ENCODE results near the gene PRSS33.

GRCh38 chr16:2740476-2740875 lies 46.9 kb downstream of the PRSS33 start:
- TF ChIP-seq, protein P1, sequence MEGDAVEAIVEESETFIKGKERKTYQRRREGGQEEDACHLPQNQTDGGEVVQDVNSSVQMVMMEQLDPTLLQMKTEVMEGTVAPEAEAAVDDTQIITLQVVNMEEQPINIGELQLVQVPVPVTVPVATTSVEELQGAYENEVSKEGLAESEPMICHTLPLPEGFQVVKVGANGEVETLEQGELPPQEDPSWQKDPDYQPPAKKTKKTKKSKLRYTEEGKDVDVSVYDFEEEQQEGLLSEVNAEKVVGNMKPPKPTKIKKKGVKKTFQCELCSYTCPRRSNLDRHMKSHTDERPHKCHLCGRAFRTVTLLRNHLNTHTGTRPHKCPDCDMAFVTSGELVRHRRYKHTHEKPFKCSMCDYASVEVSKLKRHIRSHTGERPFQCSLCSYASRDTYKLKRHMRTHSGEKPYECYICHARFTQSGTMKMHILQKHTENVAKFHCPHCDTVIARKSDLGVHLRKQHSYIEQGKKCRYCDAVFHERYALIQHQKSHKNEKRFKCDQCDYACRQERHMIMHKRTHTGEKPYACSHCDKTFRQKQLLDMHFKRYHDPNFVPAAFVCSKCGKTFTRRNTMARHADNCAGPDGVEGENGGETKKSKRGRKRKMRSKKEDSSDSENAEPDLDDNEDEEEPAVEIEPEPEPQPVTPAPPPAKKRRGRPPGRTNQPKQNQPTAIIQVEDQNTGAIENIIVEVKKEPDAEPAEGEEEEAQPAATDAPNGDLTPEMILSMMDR (IDR thresholded peaks at IDR 0.05), result no peak
- TF ChIP-seq POLR2A (IDR thresholded peaks at IDR 0.05; ENCODE audit: low read length) (no peak), SMC3 (IDR thresholded peaks at IDR 0.05) (no peak), RFX5 (IDR thresholded peaks at IDR 0.05) (no peak), KDM1A (IDR thresholded peaks at IDR 0.05; ENCODE audit: low read depth) (no peak), CEBPB (IDR thresholded peaks at IDR 0.05) (no peak), NPAS2 (CRISPR knock-in tag; IDR thresholded peaks at IDR 0.05; ENCODE audit: borderline replicate concordance) (no peak), CHD4 (IDR thresholded peaks at IDR 0.05; ENCODE audit: borderline replicate concordance) (no peak), JUN (IDR thresholded peaks at IDR 0.05) (no peak), ESRRA (IDR thresholded peaks at IDR 0.05; ENCODE audit: borderline replicate concordance, low read length) (no peak), RAD21 (conservative IDR thresholded peaks at IDR 0.05 in 1 of 2, IDR thresholded peaks at IDR 0.05 in 1 of 2) (no peak), POLR2AphosphoS2 (conservative IDR thresholded peaks at IDR 0.05; ENCODE audit: low read length) (no peak), MAZ (IDR thresholded peaks at IDR 0.05; ENCODE audit: borderline replicate concordance, low read depth, low read length) (no peak)
